H4 (cell line): ENCODE measurements around the gene PASK. TPM values are rescaled to one million over a fixed set of nuclear protein-coding genes. Genes with fewer than 3 reads are reported as not detected.

Source experiments
- DNase-seq: peaks from one replicate; pipeline ENCODE4 v3.0.0-alpha.2; 2015; ENCODE audit warnings: low spot score
- total RNA-seq: library from RNA; depleted of rRNA; stranded (reverse); fragments of >200 nt; shearing (Covaris generic); gene quantifications from 2 replicates; pipeline ENCODE4 v1.2.3, GENCODE V29; 2014

Gene PASK
- total RNA-seq, 1 experiment from 2014 or later = 3.3 TPM

DNA sequence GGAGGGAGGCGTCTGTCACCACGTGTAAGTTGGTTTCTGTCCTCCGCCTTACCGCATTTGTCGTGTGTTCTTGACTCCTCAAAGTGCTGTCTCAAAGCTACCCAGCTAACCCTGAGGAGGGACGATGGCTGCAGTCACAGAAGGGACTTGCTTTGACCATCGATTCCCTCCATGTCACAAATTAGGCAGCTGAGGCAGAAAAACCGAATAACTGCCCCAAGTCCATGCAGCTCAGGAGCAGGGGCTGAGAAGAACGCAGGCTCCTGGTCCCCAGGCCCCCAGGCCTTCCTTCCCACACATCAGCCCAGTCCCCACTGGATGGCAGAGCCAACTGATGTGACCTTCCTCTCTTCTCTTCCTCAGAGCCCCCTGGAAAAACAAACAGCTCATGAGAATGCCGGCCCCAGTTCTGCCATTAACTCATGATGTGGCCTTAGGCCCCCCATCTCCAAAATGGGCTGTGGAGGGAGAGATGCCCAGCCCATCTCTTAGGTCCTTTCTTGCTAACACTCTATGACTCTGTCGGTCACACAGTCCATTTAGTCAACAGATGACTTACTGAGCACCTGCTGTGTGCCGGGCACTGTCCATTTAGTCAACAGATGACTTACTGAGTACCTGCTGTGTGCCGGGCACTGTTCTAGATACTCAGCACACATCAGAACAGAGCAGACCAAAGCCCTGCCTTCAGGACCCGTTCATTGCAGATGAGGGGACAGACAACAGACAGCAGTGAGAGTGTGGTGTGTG is 66.8 kb downstream of the PASK start:
- no peak for DNase-seq

GRCh38 chr2:241081643-241082340 is 67.5 kb downstream of the PASK start:
- DNase-seq = no peak

DNA sequence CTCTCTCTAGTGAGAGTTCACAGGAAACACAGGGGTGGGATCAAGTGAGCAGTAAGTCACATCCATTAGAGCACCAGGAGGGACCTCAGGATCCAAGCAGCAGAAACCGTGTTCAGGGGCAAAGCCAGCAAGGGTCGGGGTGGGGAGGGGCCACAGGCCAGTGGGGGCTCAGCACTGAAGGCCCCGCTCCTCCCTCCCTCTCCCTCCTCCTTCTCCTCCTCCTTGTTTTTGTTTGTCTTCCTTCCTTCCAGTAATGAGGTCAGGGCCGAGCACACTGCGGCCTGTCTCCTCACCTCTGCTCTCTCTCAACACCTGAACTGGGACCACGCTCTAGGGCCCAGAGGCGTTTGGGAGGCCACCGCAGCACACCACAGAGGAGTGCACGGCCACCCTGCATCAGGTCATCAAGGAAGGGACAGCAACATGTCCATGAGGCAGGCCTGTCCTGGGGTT is 68.1 kb downstream of the PASK start:
- DNase-seq = no peak

- no peak for DNase-seq
These were observed 68.7 kb downstream of the PASK start for GRCh38 chr2:241080405-241081189.

GRCh38 chr2:241074901-241075540 is 74.3 kb downstream of the PASK start:
- DNase-seq = no peak

DNA sequence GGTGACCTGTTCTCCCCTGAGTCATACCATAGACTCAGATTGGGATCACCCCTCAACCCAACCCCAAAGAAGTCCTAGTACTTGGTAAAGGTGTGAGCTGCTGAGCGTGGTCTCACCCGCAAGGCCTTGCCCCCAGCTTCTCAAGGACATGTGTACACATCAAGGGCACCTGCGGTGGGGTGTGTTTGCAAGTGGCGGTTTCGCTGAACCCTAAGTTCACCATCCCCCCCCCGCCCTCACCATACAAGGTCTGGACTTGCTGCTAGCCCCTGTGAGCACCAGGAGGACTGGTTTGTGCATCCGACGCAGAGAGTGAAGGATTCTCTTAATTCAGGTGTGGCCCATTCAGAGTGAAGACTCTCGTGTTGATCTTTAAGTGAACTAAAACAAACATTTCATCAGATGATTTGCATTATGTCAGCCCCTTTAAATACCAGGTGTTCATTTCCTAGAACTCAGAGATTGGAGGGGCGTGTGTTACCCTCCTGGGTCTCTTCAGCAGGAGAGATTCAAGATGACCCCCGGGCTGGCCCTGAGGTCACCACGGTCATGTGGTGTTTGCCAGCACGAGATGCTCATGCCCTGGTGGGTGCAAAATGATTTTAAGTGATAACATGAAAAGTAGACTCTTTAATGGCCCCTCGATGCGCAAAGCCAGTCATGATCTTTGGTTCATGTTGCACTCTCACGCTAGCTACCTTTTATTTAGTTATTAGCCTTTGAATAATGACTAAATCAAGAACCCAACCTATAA is 75.0 kb downstream of the PASK start:
- no peak for DNase-seq

GRCh38 chr2:241073166-241074064 is 75.9 kb downstream of the PASK start:
- DNase-seq = no peak

GRCh38 chr2:241072553-241073165 is 76.6 kb downstream of the PASK start:
- no peak for DNase-seq

DNA sequence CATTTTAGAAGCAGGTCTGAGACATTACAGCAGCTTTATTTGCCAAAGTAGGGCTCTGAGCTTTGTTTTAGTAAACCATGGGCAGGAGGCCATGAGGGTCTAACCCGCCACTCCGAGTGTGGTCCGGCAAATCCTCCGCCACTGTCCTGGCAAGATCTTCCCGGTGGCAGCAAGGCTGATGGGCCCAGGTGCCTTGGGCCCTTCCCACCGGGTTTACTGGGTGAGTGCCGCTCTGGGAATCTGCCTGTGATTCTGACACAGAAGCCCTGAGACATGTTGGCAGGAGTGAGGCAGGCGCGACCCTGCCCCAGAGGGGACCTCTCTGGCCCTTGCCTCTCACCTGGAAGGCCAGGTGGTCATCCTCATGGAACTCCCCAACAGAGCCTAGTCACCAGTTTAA is 77.1 kb downstream of the PASK start:
- no peak for DNase-seq

- DNase-seq = no peak
These were observed 77.6 kb downstream of the PASK start for GRCh38 chr2:241071677-241072111.

DNA sequence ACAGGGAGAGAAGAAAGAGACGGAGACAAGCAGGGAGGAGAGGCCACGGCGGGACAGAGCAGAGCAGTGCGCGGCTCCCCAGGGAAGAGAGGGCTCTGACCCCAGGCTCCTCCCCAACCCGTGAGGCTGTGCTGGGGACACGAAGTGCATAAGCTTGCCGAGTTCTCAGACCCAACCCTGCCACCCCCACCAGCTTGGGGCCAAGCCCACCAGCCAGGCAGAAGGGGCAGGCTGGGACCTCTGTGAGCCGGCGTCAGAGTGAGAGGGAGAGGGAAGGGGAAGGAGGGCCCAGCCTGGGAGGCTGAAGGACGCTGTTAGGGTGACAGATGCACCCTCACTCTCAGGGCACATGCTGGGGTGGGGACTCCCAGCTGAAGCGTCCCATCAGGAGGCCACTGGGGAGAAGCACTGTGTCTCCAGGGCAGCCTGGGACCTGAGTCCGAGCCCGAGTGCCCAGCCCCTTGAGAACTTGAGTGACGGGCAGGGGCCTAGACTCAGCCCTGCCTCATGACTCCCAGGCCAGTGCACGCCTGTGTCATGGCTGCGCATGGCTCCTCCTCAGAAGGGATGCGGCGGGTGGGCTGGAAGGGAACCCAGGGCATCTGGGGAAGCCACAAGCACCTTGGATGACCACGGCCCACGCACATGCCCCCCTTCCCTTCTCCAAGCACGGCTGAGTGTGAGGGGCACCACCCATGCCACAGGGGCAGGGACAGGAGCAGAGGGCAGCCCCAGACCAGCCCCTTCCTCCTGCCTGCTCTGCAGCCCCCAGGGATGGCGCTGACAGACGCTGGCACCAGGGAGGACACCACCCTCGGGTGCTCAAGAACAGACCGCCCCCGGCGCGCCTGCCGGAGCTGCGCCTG is 78.2 kb downstream of the PASK start:
- no peak for DNase-seq

- no peak for DNase-seq
These were observed 78.9 kb downstream of the PASK start for GRCh38 chr2:241070361-241070760.

DNA sequence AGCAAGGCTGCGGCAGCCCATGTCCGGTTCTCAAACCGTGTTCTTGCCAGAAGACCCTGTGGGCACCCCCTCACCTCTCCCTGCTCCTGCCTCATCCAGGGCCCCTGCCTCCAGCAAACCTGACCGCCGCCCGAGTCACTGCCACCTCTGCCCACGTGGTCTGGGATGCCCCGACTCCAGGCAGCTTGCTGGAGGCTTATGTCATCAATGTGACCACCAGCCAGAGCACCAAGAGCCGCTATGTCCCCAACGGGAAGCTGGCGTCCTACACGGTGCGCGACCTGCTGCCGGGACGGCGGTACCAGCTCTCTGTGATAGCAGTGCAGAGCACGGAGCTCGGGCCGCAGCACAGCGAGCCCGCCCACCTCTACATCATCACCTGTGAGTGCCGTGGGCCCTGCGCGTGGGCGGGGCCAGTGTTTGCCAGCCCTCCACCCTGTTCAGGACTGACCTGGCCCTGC is 79.4 kb downstream of the PASK start:
- no peak for DNase-seq

GRCh38 chr2:241068942-241069810 is 80.1 kb downstream of the PASK start:
- no peak for DNase-seq

GRCh38 chr2:241068136-241068941 is 80.9 kb downstream of the PASK start:
- DNase-seq = no peak

GRCh38 chr2:241067501-241068135 is 81.7 kb downstream of the PASK start:
- DNase-seq = no peak
